HG02943 (cell line): Measurements from ENCODE around the gene RBM6.
"Not testable (repeated sequence)": the region's sequence is repeated elsewhere in the genome, so short reads cannot be mapped to it uniquely, and the experiment has no call there.

ENCODE experiments used
- ATAC-seq: cut with Tn5 transposase; IDR thresholded peaks from one replicate; pipeline ENCODE4 v1.9.1; 2021; ENCODE audit warnings: mild to moderate bottlenecking, low read depth, moderate library complexity; ENCODE audit not compliant: unreplicated experiment

Gene RBM6

GRCh38 chr3:50084951-50085350, 145.0 kb downstream of the RBM6 start:
- not testable (repeated sequence) for ATAC-seq

- ATAC-seq = peak; percentile 95
Observed at GRCh38 chr3:50088725-50089608, 149.0 kb downstream of the RBM6 start, which contains the start of gene RBM5. Gene RBM5 (plus strand): TSS chr3:50088919. CDS start chr3:50090435, 1,516 bp downstream.

DNA sequence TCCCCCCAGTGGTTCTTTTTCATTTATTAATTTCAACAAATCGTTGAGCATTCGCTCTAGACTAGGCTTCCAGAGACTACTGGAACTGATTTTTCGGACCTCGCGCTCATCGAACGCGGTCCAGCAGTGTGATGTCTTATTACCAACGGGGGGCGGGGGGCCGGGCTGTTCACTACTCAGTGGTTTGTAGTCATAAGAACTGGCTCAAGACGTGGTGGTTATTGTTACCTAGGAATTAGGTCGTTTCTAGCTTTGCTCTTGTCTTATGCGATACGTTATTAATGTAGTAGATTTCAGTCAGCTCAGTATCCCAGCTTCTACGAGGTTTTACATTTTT, 149.6 kb downstream of the RBM6 start:
- no peak for ATAC-seq

GRCh38 chr3:50090984-50091383, 151.0 kb downstream of the RBM6 start:
- ATAC-seq = no peak

GRCh38 chr3:50095352-50095998, 155.5 kb downstream of the RBM6 start:
- no peak for ATAC-seq

DNA sequence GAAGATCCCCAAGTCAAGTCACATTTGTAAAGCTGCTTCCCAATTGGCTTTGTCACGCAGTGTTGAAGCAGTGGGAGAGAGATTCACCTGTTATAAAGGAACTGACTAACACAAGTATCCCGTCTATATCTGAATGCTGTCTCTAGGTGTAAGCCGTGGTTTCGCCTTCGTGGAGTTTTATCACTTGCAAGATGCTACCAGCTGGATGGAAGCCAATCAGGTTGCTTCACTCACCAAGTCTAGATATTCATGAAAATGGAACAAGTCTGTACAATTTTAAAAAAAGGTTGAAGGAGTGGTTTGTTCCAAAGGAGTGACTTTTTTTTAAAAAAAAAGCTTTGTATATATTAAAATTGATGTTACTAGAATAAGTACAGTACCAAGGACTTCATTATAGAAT, 160.4 kb downstream of the RBM6 start:
- ATAC-seq = no peak

DNA sequence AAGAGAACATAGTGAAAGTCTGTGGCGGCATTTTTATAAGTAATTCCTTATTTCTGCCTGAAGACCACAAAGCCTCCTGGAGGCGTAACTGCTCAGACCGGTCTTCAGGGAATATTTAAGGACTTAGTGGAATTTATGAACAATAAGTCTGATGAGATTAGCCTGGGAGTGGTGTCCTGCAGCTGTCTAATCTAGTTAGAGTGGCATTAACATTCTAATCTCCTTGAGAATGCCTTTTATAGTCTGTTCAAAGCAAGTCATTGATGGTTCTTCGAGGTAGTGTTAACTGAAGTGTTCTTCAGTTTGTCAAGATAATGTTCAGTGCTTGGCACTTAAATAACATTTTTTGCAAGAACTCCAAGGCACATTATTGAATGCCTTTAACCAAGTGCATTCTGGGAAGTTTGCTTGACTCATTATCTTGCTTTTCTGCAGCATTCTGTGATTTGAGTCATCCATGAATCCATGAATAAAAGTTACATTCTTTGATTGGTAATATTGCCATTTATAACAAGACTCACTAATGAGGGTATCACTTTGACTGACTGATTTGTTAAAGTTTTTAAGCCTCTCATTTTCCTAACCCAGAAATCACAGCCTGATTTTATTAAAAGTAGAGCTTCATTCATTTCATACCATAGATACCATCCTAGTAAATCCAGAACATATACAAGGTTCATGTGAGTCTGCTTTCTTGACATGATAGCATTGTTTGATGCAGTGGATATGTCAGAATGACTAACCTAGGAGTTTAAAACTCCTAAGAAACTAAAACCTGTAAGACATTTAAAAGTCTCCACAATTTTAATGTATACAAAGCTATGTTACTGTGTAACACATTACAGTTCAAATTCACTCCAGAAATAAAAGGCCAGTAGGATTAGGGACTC, 161.3 kb downstream of the RBM6 start:
- no peak for ATAC-seq

DNA sequence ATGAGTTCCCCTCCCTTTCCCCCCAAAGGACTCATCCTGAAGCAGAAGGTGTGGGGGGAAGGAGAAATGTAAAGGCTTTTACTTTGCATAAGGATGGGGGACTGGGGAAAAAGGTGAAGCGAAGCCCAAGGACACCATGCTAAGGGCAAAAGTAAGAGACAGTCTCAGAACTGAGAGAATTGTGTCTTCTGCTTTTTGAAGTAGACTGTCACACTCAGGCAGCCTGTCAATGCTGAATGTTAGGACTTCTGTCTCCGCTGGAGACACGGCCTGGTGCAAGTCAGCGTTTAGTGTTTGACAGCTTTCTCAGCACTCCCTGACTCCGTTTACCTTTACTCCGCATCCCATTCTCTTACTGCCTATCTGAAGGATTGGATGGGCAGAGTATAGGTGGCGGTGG, 162.6 kb downstream of the RBM6 start:
- ATAC-seq = no peak

- ATAC-seq = no peak
Observed at GRCh38 chr3:50111757-50112156, 171.8 kb downstream of the RBM6 start.

GRCh38 chr3:50112462-50112861, 172.5 kb downstream of the RBM6 start:
- ATAC-seq = no peak

GRCh38 chr3:50117120-50117519, 177.2 kb downstream of the RBM6 start:
- ATAC-seq = no peak

GRCh38 chr3:50118237-50118636, 178.3 kb downstream of the RBM6 start:
- ATAC-seq = no peak

DNA sequence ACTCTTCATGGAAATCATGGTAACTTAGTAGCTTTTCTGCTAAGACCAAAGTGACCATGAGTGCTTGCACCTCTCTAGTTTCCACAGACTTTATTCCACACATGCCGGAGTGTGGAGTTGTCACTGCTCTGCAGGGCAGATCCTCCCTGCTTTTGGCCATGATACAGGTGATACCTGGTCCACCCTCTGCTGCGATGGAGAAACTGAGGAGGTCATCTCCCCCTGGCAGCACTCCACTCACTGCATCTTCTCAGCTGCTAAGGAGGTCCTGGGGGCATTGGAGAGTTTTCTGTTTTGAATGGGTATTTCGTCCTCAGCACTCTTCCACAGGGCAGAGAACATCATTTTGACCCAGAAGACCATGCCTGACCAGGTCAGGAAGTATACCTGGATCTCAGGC, 179.8 kb downstream of the RBM6 start:
- no peak for ATAC-seq

DNA sequence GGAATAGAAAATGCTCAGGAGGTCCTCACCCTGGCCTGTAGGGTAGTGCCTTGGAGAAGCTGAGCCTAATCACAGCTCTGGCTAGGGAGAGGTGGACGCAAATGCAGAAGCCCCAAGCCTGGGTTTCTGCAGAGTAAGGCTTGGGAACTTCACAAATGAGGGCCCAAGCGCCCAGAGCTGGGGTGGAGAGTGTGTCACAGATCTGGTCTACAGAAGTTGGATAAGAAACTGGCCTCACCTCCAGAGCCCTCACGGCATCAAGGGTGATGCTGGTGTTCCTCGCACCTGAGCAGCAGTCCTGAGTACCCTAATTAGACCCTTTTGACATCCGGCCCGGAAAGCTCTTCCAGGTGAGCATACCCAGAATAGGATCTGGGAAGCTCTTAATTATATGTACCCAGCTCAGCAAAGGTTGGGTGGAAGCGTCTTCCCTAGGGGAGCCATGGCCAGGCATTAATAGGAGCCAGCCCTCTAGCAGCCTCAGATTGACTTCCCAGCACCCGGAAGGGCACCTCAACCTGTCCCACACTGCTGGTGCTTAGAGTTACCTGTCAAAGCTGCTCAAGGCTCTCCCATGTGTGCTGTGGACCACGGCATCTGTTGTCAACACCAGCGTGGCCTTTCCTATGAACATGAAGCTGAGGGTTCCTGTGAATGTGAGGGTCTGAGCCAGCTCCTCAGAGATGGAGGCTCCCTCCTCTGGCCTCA, 180.6 kb downstream of the RBM6 start:
- ATAC-seq = no peak

- ATAC-seq = peak; percentile 59
Observed at GRCh38 chr3:50121072-50122032, 181.4 kb downstream of the RBM6 start.

- no peak for ATAC-seq
Observed at GRCh38 chr3:50122071-50122470, 182.1 kb downstream of the RBM6 start.

DNA sequence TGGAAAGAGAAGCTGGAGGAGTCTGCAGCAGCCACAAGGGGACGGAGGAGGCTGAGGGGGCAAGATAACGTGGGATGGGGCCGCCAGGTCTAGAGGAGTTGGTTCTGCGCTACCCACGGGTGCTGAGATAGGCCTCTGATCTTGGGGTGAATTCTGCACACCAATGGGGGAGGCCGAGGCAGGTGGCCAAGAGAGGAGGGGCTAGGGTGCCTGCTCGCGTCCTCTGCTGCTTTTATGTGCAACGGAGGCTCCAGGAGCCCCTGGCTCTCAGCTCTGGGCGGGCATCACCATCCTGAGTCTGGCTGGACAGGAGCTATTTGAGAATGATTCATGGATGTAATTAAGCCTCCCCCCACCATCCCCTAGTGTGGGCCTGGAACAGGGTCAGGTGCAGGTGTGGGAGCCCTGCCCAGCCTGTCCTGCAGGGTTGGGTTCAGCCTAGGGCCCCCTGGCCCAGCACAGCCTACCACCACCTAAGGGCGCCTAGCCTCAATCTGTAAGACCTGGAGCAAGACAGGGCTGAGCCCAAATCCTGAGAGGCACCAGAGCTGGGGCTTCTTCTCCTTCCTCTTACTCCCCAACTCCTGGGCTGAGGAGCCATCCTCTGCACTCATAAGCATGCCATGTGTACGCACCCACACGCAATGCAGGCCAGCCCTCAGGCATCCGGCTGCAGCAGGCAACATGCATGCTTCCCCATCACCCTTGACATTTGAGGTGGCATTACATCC, 182.9 kb downstream of the RBM6 start:
- ATAC-seq = no peak

DNA sequence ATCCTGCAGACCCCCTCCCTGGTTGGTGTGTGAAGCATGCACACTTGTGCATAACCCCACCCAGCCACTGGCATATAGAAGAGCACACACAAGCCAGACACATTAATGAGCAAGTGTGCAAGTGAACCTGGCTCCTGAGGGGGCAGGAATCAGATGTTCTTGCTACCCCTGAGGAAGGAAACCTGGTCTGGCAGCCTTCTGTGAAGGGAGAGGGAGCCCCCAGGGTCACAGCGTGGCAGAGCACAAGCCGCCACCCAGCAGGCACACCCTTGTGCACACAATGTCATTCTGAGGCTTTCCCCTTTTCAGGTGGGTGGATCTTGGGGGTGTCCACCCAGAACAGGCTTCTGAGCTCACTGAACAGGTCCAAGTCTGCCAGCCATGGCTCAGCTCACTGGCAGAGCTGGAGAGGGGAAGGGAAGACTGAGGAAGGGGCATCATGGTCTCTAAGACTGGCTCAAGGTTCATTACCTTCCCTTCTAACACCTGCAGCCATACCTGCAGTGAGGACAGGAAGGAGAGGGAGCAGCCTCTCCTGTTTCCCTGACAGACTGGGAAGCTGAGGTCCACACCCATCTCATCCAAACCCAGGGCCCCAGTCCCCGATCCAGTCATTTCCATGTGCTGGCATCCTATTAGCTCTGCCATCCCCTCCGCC, 183.6 kb downstream of the RBM6 start:
- no peak for ATAC-seq
